SK-N-SH (cell line): ENCODE results near the gene RBMS3.

ENCODE experiments used
- CHD2 ChIP-seq: fragments of 150-350 bp; IDR thresholded peaks from 2 replicates; pipeline ENCODE4 v1.6.1; 2018; ENCODE audit warnings: low read length; ENCODE audit not compliant: partially characterized antibody
- EP300 ChIP-seq, 2 experiments: IDR thresholded peaks; 2 replicates each; pipeline versions ENCODE4 v1.4.0 to v1.6.1; 2012; ENCODE audit warnings: borderline replicate concordance in 1 of 2, low read depth in 1 of 2, low read length in 1 of 2
- EZH2phosphoT487 ChIP-seq: fragments of 200-600 bp; sonication (generic); IDR thresholded peaks from 2 replicates; pipeline ENCODE4 v1.6.1; 2017; ENCODE audit warnings: low read depth, mixed run types, mild to moderate bottlenecking, antibody characterized with exemption, moderate library complexity, borderline replicate concordance
- GABPA ChIP-seq: IDR thresholded peaks from 2 replicates; pipeline ENCODE4 v1.4.0; 2012; ENCODE audit warnings: low read depth, mild to moderate bottlenecking
- POLR2AphosphoS5 ChIP-seq: IDR thresholded peaks from 2 replicates; pipeline ENCODE4 v1.6.1; 2012; ENCODE audit warnings: low read depth, low read length
- RAD21 ChIP-seq: IDR thresholded peaks from 2 replicates; pipeline ENCODE4 v1.6.1; 2012; ENCODE audit warnings: mild to moderate bottlenecking, low read length
- RCOR1 ChIP-seq: fragments of 150-350 bp; IDR thresholded peaks from 2 replicates; pipeline ENCODE4 v1.6.1; 2017; ENCODE audit warnings: antibody characterized with exemption, low read length
- RFX5 ChIP-seq: IDR thresholded peaks from 2 replicates; pipeline ENCODE4 v1.6.1; 2012; ENCODE audit warnings: mild to moderate bottlenecking, improper control_type of control experiment, low read length
- SMC3 ChIP-seq: IDR thresholded peaks from 2 replicates; pipeline ENCODE4 v1.6.1; 2012; ENCODE audit warnings: low read depth, low read length, improper control_type of control experiment
- TCF12 ChIP-seq: IDR thresholded peaks from 2 replicates; pipeline ENCODE4 v1.4.0; 2012
- TF ChIP-seq, protein P1 (sequence below): fragments of 200-600 bp; sonication (generic); IDR thresholded peaks from 2 replicates; pipeline ENCODE4 v1.6.1; 2017; ENCODE audit warnings: antibody characterized with exemption, mild to moderate bottlenecking, moderate library complexity
- TF ChIP-seq, protein P2 (sequence below): IDR thresholded peaks from 2 replicates; pipeline ENCODE4 v1.4.0; 2012; ENCODE audit warnings: low read depth
- TF ChIP-seq, protein P3 (sequence below): IDR thresholded peaks from 2 replicates; pipeline ENCODE4 v1.6.1; 2012; ENCODE audit warnings: mild to moderate bottlenecking, low read depth, low read length, moderate library complexity
- TF ChIP-seq, protein P4 (sequence below): IDR thresholded peaks from 2 replicates; pipeline ENCODE4; 2012

DNA sequence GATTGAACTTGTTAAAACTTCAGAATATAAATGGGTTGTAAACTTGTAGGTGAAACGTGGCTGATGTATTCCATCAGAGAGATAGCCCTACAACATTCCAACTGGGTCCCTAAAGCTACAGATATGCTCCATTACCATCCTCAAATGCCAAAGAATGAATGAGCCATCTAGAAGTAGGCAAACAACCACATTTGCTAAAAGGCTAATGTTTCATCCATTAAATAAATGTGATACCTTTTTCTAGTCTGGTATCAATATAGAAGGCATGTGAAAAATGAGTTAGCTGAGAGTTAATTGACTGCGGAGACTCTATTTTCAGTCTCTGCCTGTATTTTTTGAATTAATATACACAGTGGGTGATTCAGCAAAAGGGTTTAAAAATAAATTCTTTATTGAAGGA, 203.8 kb downstream of the RBMS3 start:
- TF ChIP-seq GABPA (no peak), RCOR1 (no peak), RAD21 (no peak), POLR2AphosphoS5 (no peak), RFX5 (no peak), EZH2phosphoT487 (no peak), EP300 (IDR thresholded peaks at IDR 0.05; ENCODE audit: borderline replicate concordance in 1 of 2, low read depth in 1 of 2, low read length in 1 of 2) (no peak), SMC3 (no peak), TCF12 (no peak), CHD2 (no peak)
- TF ChIP-seq, protein P1, sequence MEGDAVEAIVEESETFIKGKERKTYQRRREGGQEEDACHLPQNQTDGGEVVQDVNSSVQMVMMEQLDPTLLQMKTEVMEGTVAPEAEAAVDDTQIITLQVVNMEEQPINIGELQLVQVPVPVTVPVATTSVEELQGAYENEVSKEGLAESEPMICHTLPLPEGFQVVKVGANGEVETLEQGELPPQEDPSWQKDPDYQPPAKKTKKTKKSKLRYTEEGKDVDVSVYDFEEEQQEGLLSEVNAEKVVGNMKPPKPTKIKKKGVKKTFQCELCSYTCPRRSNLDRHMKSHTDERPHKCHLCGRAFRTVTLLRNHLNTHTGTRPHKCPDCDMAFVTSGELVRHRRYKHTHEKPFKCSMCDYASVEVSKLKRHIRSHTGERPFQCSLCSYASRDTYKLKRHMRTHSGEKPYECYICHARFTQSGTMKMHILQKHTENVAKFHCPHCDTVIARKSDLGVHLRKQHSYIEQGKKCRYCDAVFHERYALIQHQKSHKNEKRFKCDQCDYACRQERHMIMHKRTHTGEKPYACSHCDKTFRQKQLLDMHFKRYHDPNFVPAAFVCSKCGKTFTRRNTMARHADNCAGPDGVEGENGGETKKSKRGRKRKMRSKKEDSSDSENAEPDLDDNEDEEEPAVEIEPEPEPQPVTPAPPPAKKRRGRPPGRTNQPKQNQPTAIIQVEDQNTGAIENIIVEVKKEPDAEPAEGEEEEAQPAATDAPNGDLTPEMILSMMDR = no peak
- TF ChIP-seq, protein P2, sequence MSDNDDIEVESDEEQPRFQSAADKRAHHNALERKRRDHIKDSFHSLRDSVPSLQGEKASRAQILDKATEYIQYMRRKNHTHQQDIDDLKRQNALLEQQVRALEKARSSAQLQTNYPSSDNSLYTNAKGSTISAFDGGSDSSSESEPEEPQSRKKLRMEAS = no peak
- TF ChIP-seq, protein P3, sequence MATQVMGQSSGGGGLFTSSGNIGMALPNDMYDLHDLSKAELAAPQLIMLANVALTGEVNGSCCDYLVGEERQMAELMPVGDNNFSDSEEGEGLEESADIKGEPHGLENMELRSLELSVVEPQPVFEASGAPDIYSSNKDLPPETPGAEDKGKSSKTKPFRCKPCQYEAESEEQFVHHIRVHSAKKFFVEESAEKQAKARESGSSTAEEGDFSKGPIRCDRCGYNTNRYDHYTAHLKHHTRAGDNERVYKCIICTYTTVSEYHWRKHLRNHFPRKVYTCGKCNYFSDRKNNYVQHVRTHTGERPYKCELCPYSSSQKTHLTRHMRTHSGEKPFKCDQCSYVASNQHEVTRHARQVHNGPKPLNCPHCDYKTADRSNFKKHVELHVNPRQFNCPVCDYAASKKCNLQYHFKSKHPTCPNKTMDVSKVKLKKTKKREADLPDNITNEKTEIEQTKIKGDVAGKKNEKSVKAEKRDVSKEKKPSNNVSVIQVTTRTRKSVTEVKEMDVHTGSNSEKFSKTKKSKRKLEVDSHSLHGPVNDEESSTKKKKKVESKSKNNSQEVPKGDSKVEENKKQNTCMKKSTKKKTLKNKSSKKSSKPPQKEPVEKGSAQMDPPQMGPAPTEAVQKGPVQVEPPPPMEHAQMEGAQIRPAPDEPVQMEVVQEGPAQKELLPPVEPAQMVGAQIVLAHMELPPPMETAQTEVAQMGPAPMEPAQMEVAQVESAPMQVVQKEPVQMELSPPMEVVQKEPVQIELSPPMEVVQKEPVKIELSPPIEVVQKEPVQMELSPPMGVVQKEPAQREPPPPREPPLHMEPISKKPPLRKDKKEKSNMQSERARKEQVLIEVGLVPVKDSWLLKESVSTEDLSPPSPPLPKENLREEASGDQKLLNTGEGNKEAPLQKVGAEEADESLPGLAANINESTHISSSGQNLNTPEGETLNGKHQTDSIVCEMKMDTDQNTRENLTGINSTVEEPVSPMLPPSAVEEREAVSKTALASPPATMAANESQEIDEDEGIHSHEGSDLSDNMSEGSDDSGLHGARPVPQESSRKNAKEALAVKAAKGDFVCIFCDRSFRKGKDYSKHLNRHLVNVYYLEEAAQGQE = no peak
- TF ChIP-seq, protein P4, sequence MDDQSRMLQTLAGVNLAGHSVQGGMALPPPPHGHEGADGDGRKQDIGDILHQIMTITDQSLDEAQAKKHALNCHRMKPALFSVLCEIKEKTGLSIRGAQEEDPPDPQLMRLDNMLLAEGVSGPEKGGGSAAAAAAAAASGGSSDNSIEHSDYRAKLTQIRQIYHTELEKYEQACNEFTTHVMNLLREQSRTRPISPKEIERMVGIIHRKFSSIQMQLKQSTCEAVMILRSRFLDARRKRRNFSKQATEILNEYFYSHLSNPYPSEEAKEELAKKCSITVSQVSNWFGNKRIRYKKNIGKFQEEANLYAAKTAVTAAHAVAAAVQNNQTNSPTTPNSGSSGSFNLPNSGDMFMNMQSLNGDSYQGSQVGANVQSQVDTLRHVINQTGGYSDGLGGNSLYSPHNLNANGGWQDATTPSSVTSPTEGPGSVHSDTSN = no peak
